ENCODE results near the gene C4orf33. TPM values are rescaled to one million over a fixed set of nuclear protein-coding genes. Genes with fewer than 3 reads are reported as not detected.

Gene C4orf33
- total and polyA plus RNA-seq, 8 donors, result 4.5 to 27.5 (median 13.3) TPM; not detected in 1

DNA sequence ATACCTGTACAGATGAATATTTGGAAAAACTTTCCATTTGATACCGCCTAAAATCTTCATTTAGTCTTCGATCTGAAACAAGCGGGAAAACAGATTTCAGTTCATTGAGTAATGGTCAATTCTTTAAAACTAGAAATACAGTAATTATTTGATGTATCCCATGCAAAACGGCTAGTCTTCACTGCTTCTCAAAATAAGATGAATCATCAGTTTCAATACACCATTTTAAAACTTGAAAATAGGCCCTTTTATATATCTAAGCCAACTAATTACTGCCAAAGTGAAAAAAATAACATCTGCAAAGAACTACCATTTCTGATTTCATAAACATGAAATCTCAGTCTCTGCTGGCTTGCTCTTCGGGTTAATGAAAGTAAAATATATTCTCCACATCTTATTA, 13.7 kb upstream of the C4orf33 start:
- peaks cover 16 to 39% (median 31%) of the 10 kb centered on the region in 4 donors for H3K36me3 ChIP-seq
- intact Hi-C loops (cut with DNase I; ENCODE audit: low total_unique reads), result no loop called here
- no peak overlapping the region for H3K4me3 ChIP-seq
- H3K4me1 ChIP-seq, result no peaks in the 10 kb centered on the region
- WGBS, 5 donors, result 92 to 97% (median 93%) methylated on average over 5 of the region's 5 CpGs
- no peaks in the 10 kb centered on the region for H3K27me3 ChIP-seq
- H3K27ac ChIP-seq, result no peak overlapping the region
- H3K9me3 ChIP-seq, result peaks cover 0 to 21% (median 8%) of the 10 kb centered on the region in 4 donors
- no peak for DNase-seq
- TF ChIP-seq EP300 (IDR thresholded peaks at IDR 0.05), result no peak
- no peak for TF ChIP-seq POLR2A (IDR thresholded peaks at IDR 0.05)
- TF ChIP-seq POLR2AphosphoS5 (IDR thresholded peaks at IDR 0.05), result no peak
- TF ChIP-seq, protein P1, sequence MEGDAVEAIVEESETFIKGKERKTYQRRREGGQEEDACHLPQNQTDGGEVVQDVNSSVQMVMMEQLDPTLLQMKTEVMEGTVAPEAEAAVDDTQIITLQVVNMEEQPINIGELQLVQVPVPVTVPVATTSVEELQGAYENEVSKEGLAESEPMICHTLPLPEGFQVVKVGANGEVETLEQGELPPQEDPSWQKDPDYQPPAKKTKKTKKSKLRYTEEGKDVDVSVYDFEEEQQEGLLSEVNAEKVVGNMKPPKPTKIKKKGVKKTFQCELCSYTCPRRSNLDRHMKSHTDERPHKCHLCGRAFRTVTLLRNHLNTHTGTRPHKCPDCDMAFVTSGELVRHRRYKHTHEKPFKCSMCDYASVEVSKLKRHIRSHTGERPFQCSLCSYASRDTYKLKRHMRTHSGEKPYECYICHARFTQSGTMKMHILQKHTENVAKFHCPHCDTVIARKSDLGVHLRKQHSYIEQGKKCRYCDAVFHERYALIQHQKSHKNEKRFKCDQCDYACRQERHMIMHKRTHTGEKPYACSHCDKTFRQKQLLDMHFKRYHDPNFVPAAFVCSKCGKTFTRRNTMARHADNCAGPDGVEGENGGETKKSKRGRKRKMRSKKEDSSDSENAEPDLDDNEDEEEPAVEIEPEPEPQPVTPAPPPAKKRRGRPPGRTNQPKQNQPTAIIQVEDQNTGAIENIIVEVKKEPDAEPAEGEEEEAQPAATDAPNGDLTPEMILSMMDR (IDR thresholded peaks at IDR 0.05), result no peak

DNA sequence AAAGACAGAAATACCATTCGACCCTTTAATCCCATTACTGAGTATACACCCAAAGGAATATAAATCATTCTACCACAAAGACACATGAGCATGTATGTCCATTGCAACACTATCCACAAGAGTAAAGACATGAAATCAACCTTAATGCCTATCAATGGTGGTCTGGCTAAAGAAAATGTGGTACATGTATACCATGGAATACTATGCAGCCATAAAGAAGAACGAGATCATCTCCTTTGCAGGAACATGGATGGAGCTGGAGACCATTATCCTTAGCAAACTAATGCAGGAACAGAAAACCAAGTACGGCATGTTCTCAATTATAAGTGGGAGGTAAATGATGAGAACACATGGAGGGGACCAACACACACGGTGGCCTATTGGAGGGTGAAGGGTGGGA, 10.5 kb upstream of the C4orf33 start:
- Histone ChIP-seq H3K4me3 (no peak overlapping the region), H3K4me1 (peaks cover 0 to under 1% (median under 1%) of the 10 kb centered on the region in 4 donors), H3K27me3 (no peaks in the 10 kb centered on the region), H3K9me3 (peaks cover 0 to 8% (median 2%) of the 10 kb centered on the region in 4 donors), H3K36me3 (peaks cover 8 to 16% (median 13%) of the 10 kb centered on the region in 4 donors), H3K27ac (no peak overlapping the region)
- no peak for DNase-seq
- 95 to 99% (median 99%) methylated on average over 4 of the region's 4 CpGs for WGBS, 5 donors
- TF ChIP-seq EP300 (IDR thresholded peaks at IDR 0.05) (no peak), POLR2A (IDR thresholded peaks at IDR 0.05) (no peak)
- TF ChIP-seq, protein P1 (IDR thresholded peaks at IDR 0.05), result no peak
- intact Hi-C loops (cut with DNase I; ENCODE audit: low total_unique reads), result no loop called here

DNA sequence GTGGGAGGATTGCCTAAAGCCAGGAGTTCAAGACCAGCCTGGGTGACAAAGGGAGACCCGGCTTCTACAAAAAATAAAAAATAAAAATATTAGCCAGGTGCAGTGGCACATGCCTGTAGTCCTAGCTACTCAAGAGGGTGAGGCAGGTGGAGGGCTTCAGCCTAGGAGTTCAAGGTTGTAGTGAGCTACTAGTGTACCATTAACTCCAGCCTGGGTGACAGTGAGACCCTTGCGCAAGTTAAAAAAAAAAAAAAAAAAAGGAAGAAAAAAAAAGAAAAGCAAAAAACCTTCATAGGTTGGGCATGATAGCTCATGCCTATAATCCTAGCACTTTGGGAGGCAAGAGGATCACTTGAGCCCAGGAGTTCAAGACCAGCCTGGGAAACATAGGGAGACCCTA, 8.4 kb upstream of the C4orf33 start:
- H3K36me3 ChIP-seq, result no peaks in the 10 kb centered on the region
- H3K4me1 ChIP-seq, result peaks cover 6 to 21% (median 17%) of the 10 kb centered on the region in 4 donors
- H3K9me3 ChIP-seq, result peaks cover 0 to 4% (median 0%) of the 10 kb centered on the region in 4 donors
- H3K27me3 ChIP-seq, result no peaks in the 10 kb centered on the region
- DNase-seq, result no peak
- intact Hi-C loops (cut with DNase I; ENCODE audit: low total_unique reads), result no loop called here
- 97 to 100% (median 98%) methylated on average over 2 of the region's 2 CpGs for WGBS, 5 donors
- H3K4me3 ChIP-seq, result no peak overlapping the region
- TF ChIP-seq, protein P1 (IDR thresholded peaks at IDR 0.05), result no peak
- H3K27ac ChIP-seq, result no peak overlapping the region

DNA sequence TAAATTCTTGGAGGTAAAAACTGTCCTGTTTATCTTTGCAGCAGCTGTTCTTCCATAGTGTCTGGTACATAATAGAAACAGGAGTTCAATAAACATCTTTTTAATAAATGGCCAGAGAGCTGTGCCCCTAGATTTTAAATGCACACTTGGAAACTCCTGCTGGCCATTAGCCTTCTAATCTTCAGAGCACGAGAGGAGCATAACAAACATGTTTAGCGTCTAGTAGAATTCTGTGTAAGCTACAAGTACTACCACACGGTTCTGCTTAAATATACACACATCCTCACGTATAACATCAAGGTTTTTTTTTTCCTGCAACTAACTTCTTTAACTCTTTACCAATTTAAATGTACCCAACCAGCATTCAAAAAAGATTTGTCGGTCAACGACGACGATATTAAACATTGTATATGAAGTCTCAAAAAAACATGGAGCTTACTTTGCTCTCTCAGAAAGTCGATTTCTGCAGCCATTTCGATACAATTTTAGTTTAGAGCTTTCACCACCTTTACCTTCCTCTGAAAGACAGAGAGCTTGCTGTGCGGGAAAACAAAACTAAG, 3.2 kb upstream of the C4orf33 start:
- 0 to 1% (median 1%) methylated on average over 11 of the region's 11 CpGs for WGBS, 5 donors
- no peaks in the 10 kb centered on the region for H3K9me3 ChIP-seq
- H3K4me3 ChIP-seq, result peak overlapping the region; percentile 62 to 85 (median 72)
- TF ChIP-seq POLR2AphosphoS5 (IDR thresholded peaks at IDR 0.05) (no peak), EP300 (IDR thresholded peaks at IDR 0.05) (no peak), POLR2A (IDR thresholded peaks at IDR 0.05) (no peak)
- TF ChIP-seq, protein P1 (IDR thresholded peaks at IDR 0.05), result no peak
- DNase-seq, result peak in 1 of 2 donors; percentile 59
- H3K27ac ChIP-seq, result peak overlapping the region; percentile 97 to 99 (median 98)
- intact Hi-C loops (cut with DNase I; ENCODE audit: low total_unique reads), result no loop called here
- no peaks in the 10 kb centered on the region for H3K36me3 ChIP-seq
- H3K27me3 ChIP-seq, result no peaks in the 10 kb centered on the region
- H3K4me1 ChIP-seq, result peaks cover 14 to 53% (median 28%) of the 10 kb centered on the region in 4 donors
